ENCODE data around the gene NR1H2.

The NR1H2 gene

GRCh38 chr19:50427318-50427925, 51.2 kb downstream of the NR1H2 start:
- no peak for DNase-seq

GRCh38 chr19:50427997-50428425, 51.8 kb downstream of the NR1H2 start:
- DNase-seq: no peak

GRCh38 chr19:50428772-50429463, 52.7 kb downstream of the NR1H2 start:
- DNase-seq: no peak

GRCh38 chr19:50430888-50431342, 54.7 kb downstream of the NR1H2 start:
- DNase-seq: no peak

- DNase-seq: peak; percentile 13
These were observed 55.3 kb downstream of the NR1H2 start for GRCh38 chr19:50431343-50432220.

- DNase-seq: no peak
These were observed 56.2 kb downstream of the NR1H2 start, which contains the start of gene MYBPC2 for GRCh38 chr19:50432221-50433028. TSS of gene MYBPC2 (plus strand) at chr19:50432892. CDS start at chr19:50432954, 62 bp downstream.

Measured in NCI-H1417 treated with DMSO at 0.1 percent for 48 hours (cell line).